GM23338 (cell line): ENCODE results near the gene FTO.

Source experiments
- EZH2 ChIP-seq: fragments of 200-600 bp; sonication (generic); IDR thresholded peaks from one replicate; pipeline ENCODE4 v1.8.0; 2017; ENCODE audit warnings: antibody characterized with exemption, mild to moderate bottlenecking, low read depth; ENCODE audit not compliant: unreplicated experiment
- TF ChIP-seq, protein P1 (sequence below), 2 experiments: fragments of 200-600 bp in 1 of 2; sonication (generic) in 1 of 2; conservative IDR thresholded peaks; 2 replicates each; pipeline versions ENCODE4 v1.5.1 to v1.6.1; 2016 to 2017; ENCODE audit warnings: antibody characterized with exemption in 2 of 2, low read depth in 2 of 2, mild to moderate bottlenecking in 2 of 2, moderate library complexity in 1 of 2

DNA sequence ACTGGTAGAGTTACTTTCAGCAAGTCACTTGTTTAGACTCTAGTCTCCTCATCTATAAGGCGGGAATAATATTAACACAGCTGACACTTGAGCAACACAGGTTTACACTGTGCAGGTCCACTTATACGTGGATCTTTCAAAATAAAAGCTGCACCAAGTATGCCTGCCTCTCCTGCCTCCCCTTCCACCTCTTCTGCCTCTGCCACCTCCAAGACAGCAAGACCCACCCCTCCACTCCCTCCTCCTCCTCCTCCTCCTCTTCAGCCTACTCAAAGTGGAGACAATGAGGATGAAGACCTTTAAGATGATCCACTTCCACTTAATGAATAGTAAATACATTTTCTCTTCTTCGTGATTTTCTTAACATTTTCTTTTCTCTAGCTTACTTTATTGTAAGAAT, 285.6 kb downstream of the FTO start:
- TF ChIP-seq, protein P1, sequence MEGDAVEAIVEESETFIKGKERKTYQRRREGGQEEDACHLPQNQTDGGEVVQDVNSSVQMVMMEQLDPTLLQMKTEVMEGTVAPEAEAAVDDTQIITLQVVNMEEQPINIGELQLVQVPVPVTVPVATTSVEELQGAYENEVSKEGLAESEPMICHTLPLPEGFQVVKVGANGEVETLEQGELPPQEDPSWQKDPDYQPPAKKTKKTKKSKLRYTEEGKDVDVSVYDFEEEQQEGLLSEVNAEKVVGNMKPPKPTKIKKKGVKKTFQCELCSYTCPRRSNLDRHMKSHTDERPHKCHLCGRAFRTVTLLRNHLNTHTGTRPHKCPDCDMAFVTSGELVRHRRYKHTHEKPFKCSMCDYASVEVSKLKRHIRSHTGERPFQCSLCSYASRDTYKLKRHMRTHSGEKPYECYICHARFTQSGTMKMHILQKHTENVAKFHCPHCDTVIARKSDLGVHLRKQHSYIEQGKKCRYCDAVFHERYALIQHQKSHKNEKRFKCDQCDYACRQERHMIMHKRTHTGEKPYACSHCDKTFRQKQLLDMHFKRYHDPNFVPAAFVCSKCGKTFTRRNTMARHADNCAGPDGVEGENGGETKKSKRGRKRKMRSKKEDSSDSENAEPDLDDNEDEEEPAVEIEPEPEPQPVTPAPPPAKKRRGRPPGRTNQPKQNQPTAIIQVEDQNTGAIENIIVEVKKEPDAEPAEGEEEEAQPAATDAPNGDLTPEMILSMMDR (conservative IDR thresholded peaks at IDR 0.05; ENCODE audit: low read depth in 2 of 2), result no peak
- no peak for TF ChIP-seq EZH2
